NCI-H748 (cell line): ENCODE data around the gene GLCE.
"Not testable (repeated sequence)": the region's sequence is repeated elsewhere in the genome, so short reads cannot be mapped to it uniquely, and the experiment has no call there.

Experiments
- DNase-seq: peaks from one replicate; lab custom pipeline; 2025; ENCODE audit not compliant: unreplicated experiment; lab: John Stamatoyannopoulos, UW

GLCE gene

DNA sequence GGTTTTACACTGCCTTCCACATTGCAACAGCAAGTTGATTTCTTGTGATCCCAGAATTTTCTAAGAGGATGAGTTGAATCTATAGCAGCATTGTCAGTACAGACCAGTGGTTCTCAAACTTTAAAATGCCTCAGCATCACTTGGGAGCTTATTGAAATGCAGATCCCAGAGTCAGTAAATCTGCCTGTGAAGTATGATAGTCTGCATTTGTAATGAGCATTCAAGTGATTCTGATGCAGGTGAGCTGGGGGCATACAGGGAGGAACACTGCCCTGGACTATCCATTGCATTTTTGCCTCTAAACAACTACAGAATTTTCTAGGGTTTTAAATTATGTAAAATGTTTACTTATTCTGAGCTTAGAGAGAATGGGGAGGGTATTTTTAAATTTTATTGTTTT, 110.8 kb downstream of the GLCE start:
- DNase-seq = no peak

DNA sequence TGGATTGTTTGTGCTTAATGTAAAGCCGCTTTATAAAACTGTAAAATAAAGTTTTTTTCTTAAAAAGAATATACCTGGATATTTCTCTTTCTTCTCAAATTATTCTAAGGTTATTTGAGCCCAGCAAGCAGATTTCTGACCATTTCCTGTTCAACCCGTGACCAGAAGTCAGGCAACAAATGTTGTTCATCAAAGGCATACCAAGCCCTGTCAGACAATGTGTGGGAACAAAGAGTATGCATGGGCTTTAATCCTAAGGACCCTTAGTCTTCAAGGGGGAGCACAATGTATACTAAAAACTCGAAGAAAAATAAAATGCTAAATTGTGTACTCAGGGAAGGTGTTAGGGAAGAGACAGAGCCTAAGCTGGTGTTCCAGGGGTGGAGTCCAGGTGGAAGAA, 111.7 kb downstream of the GLCE start:
- no peak for DNase-seq

DNA sequence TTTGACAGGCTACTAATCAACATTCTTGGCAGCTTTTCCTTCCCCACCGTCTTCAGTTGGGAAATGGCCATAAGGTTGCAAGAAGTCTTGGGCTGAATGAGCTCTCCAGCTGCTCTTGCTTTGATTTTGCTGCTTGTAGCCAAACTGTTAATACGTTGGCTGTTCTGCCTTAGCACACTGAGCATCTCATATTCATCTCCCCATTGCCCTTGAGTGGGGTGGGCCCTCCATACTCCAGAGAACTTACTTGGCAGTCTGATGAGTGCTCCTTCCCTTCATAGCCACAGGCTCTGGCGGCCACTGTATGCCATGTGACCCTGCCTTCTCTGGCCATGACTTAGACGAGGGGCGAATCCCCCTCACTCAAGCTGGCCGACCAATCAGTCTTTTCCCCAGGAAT, 112.5 kb downstream of the GLCE start:
- DNase-seq = no peak

DNA sequence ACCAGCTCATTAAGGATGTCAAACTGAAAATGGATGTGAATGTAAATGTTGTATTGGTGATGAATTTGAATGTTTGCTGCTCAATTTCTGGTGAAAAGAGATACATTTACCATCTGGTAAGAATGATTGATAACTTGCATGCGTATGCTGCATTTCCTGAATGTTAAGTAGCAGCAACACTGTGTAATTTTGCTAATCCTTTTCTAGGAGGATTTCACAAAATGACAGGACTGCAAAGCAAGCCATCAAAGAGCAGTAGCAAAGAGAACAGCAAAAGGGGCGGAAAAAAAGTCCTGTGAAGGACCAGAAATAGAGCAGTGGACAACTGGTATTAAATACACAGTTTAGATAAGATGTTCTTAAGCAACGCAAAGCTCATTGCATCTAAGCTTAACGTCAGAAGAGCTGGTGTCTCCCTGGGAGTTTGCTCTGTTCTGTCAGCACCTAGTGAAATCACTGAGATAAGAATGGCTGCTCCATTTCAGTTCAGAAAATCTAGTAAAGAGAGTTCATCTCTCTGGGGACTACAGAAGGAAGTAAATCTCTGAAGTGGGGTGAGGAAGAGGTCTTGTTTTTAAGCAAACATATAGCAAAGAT, 114.7 kb downstream of the GLCE start:
- DNase-seq = no peak

- no peak for DNase-seq
Measured at GRCh38 chr15:69275933-69276560, 115.6 kb downstream of the GLCE start.

DNA sequence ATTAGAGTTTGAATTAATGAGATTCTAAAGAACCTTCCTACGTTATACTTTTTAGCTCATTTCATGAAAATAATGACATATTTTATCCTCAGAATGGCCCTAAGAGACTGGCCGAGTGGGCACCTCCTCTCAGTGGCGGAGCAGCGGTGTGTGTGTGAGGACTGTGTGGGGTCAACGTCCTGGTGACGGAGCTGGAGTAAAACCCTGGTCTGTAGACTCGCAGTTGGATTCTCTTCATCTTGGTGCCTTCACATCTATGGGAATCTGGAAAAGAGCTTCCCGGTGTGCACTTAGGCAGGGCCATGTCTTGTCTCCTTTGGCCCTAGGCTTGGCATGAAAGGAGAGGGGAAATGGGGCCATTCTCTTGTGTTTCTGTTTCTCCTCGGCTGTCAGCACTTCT, 116.9 kb downstream of the GLCE start:
- no peak for DNase-seq

- DNase-seq = no peak
Measured at GRCh38 chr15:69279636-69280035, 119.2 kb downstream of the GLCE start.

DNA sequence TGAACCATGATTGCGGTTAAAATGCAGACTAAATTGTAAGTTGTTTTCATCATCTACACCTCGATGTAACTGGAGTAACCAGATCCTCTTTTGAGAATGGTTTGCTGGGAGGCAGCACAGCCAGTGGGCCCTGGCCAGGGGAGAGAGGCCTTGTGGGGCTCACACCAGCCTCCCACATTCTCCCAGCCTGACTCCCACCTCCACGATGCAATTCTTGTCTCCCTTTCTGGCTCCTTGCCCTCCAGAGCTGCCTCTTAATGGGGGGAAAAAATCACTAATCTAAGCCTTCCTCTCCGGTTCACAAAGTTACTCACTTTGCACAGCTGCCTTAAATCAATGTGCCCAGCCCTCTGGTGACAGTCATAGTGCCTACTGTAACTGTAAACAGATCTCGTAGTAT, 120.3 kb downstream of the GLCE start:
- DNase-seq = no peak

- DNase-seq = no peak
Measured at GRCh38 chr15:69282104-69282743, 121.8 kb downstream of the GLCE start.

DNA sequence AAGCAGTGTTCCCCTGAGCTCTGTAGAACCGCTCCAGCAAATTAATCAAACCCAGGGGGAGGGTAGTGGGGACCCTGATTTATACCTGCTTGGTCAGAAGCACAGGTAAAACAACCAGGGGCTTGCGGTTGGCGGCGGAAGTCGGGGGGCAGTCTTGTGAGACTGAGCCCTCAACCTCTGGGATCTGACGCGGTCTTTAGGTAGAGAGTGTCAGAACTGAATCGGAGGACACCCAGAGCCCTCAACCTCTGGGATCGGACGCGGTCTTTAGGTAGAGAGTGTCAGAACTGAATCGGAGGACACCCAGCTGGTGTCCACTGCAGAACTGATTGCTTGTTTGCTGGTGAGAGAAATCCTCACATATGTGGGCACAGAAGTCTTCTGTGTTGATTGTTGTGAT, 125.4 kb downstream of the GLCE start:
- no peak for DNase-seq

DNA sequence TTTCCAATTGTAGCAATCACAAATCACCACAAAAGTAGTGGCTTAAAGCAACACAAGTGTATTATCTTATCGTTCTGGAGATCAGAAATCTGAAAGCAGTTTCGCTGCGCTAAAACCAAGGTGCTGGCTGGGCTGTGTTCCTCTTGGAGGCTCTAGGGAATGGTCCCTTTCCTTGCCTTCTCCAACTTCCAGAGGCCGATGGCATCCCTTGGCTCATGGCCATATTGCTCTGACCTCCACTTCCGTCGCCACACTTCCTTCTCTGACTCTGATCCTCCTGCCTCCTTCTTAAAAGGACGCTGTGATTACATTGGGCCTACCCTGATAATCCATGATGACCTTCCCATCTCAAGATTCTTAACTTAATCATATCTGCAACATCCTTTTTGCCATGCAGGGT, 127.6 kb downstream of the GLCE start:
- no peak for DNase-seq

GRCh38 chr15:69288531-69289341, 128.3 kb downstream of the GLCE start:
- no peak for DNase-seq

DNA sequence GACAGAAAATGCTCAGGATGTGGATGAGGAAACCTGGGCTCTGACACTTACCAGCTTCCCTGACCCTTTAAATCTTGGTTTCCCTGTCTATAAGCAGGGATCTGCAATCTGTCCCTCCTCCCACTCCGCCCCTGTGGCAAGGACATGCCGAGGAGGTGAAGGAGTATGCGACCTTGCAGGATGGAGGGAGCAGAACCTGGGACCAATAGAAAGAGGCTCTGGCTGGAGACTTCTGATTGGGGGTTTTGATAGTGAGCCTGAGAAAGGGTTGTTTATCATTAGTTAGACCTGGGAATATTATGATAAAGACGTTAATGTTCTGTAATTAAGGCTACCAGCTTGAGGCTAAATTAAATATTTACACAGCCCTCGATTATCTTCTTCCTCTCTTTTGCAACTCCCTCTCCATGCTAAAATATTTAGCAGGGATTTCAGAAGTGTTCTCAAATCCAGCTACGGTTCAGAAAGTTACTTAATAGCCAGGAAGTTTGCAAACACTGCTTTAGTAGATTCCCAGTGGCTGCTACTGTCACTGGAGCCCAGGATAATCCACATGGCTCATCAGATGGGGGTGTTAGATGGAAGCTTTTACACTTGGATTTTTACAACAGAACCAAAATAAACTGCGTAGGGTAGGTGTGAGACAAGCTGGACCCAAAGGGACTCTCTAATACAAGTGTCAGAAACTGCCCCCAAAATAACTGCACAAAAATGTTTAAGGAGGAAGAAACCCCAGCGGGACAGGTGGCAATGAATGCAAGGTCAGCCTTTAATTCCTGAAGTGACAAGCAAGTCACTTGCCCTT, 129.1 kb downstream of the GLCE start:
- DNase-seq = peak; percentile 29

DNA sequence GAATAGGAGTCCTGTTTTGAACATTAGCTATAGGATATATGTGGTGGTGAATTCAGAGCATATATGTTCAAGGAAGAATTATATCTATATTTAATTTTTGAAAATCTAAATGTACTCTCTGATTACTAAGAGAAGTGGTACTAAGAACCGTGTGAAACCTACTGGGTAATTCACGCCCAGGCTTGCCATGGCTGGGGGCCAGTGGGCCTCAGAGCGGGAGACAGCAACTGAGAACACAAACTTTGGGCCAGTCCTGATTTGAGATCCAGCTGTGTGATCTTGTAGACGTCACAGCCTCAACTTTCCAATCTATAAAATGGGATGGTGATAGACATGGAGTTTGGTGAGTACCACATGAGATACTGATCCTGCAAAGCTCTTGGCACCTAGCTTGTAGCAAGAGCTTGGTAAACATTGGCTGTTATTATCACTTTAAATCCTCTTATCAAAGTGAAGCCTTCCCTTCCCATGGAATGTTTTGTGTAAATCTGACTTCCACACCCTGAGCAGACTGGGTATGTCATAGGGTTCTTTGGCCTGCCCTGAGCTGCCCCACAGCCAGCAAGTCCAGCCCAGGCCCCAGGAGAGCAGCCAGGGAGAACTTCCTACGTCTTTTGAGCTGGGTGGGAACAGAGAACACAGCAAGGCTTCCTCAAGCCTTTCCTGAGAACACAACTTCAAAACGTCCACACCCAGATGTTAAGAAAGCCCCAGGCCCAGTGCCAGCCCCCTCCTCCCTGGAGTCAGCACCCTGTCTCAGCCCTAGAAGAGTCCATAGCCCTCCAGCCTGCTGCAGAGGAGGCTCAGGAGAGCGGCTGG, 130.1 kb downstream of the GLCE start:
- DNase-seq = no peak

DNA sequence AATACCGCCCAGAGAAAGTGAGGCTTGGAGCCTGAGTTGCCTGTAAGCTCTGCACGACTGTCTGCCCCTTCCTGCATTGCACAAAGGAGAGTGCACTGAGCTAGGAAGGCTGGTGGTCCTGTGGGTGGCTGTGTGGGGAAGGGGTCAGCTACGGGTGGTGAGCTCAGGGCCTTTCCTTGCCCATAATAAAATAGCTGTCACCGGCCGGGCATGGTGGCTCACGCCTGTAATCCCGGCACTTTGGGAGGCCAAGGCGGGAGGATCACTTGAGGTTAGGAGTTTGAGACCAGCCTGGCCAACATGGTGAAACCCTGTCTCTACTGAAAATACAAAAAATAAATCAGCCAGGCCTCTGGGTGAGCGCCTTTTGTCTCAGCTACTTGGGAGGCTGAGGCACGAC, 131.2 kb downstream of the GLCE start:
- not testable (repeated sequence) for DNase-seq

DNA sequence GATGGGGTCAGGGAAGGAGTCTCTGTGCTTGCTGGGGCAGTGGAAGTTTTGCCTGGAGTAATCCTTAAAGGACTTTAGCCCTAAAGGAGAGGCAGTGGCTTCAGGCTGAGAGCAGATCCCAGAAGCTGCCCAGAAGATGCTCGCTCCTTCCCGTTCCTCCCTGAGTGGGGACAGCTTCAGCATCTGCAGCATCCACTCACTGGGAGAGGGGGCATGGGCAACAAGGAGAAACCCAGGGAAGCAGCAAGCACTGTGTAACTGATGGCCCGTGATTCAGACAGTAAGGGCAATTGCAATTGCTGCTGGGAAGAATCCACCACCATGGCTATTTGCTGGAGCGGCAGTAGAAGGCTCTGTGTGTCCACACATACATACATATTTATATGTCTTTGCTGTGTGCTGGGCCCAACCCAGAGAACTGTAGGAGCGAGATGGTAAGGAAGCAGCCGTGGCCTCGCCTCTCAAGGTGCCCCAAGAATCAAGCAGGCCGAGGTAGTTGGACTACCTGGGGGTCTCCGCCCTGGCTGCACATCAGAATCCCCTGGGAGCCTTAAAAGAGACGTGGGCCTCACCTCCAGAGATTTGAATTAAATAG, 132.5 kb downstream of the GLCE start:
- DNase-seq = no peak

GRCh38 chr15:69293741-69294615, 133.5 kb downstream of the GLCE start:
- no peak for DNase-seq

- DNase-seq = no peak
Measured at GRCh38 chr15:69296606-69297005, 136.2 kb downstream of the GLCE start.
